HG03432 (cell line): ENCODE data around the gene TNIP2.
"Not testable (repeated sequence)": the region's sequence is repeated elsewhere in the genome, so short reads cannot be mapped to it uniquely, and the experiment has no call there.

Experiments
- ATAC-seq: cut with Tn5 transposase; IDR thresholded peaks from one replicate; pipeline ENCODE4 v1.9.1; 2021; ENCODE audit warnings: mild to moderate bottlenecking, moderate library complexity; ENCODE audit not compliant: unreplicated experiment

Gene TNIP2

GRCh38 chr4:2794486-2795299, 38.6 kb upstream of the TNIP2 start:
- no peak for ATAC-seq

GRCh38 chr4:2793586-2794485, 37.7 kb upstream of the TNIP2 start:
- ATAC-seq: no peak

GRCh38 chr4:2792711-2793585, 36.8 kb upstream of the TNIP2 start, which contains the start of gene SH3BP2:
Gene SH3BP2, plus strand, starts transcription at chr4:2793085. Its CDS starts 27,533 bp downstream, at chr4:2820618.
- ATAC-seq: peak; percentile 46

GRCh38 chr4:2792396-2792710, 36.2 kb upstream of the TNIP2 start:
- ATAC-seq: no peak

GRCh38 chr4:2791518-2792395, 35.6 kb upstream of the TNIP2 start:
- ATAC-seq: no peak

GRCh38 chr4:2790583-2791517, 34.7 kb upstream of the TNIP2 start:
- ATAC-seq: no peak

- ATAC-seq: no peak
Measured at GRCh38 chr4:2789793-2790582, 33.9 kb upstream of the TNIP2 start.

- ATAC-seq: no peak
Measured at GRCh38 chr4:2789351-2789750, 33.2 kb upstream of the TNIP2 start.

GRCh38 chr4:2788532-2789103, 32.5 kb upstream of the TNIP2 start:
- no peak for ATAC-seq

GRCh38 chr4:2788101-2788500, 32.0 kb upstream of the TNIP2 start:
- ATAC-seq: no peak

GRCh38 chr4:2787230-2788100, 31.3 kb upstream of the TNIP2 start:
- peak; percentile 68 for ATAC-seq

GRCh38 chr4:2786794-2787229, 30.7 kb upstream of the TNIP2 start:
- ATAC-seq: peak; percentile 7

GRCh38 chr4:2786152-2786671, 30.1 kb upstream of the TNIP2 start:
- ATAC-seq: no peak

GRCh38 chr4:2785613-2786012, 29.5 kb upstream of the TNIP2 start:
- ATAC-seq: no peak

- no peak for ATAC-seq
Measured at GRCh38 chr4:2783790-2784189, 27.7 kb upstream of the TNIP2 start.

- no peak for ATAC-seq
Measured at GRCh38 chr4:2781911-2782310, 25.8 kb upstream of the TNIP2 start.

- ATAC-seq: not testable (repeated sequence)
Measured at GRCh38 chr4:2780643-2781042, 24.5 kb upstream of the TNIP2 start.
